ENCODE data around the gene HTR4.

HTR4 gene

DNA sequence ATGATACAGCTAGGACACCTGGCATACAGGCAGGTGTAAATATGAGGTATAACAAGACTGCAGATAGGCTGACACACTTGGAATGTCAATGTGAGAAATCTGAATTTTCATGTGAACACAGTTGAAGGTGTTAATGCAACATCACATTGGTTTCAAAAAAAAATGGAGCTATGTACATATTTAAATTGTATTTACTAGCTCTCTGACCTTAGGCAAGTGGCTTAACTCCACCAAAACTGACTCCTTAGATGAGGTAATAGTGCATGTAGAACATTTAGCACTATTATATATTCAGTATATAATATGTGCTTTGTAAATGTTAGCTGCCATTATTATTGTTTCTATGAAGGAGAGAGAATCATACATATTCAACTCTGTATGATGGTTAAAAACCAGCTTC lies 48.0 kb downstream of the HTR4 start:
- DNase-seq = no peak

GRCh38 chr5:148599187-148599586 lies 55.1 kb downstream of the HTR4 start:
- DNase-seq = no peak

- DNase-seq = no peak
These were observed 58.6 kb downstream of the HTR4 start for GRCh38 chr5:148595697-148596096.

- no peak for DNase-seq
These were observed 67.5 kb downstream of the HTR4 start for GRCh38 chr5:148586796-148587195.

DNA sequence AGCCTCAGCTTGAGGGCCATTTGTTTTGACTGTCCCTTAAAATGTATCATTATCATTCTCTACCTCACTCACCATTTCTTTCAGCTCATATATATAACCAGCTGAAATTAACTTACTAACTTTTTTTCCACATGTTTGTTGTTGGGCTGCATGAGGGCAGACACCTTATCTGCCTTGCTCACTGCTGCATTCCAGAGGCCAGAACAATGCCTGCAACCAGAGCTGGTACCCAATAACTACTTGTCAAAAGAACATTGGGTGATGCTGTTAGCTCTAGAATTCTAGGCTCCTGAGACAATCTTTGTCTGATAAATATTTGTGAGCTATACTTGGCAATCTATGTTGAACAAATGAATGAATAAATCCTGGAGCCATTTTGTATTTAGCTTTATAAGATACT lies 68.3 kb downstream of the HTR4 start:
- no peak for DNase-seq

DNA sequence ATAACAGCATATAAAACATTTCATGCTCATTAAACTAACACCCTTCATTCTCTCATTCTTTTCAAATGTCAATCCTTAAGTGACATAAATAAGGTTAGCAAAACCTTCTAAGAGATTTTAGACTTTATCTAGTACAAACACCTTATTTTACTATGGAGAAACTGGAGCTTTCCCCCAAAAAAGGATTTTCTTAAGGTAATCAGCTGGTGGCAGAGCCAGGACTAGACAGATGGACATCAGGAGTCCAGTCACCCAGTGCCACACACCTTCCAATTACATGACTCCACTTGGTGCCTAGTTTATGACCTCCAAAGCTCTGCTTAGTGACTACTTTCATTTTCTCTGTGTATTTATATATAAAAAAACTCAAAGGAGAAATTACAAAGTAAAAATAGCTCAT lies 70.2 kb downstream of the HTR4 start:
- no peak for DNase-seq

GRCh38 chr5:148583421-148583965 lies 70.8 kb downstream of the HTR4 start:
- no peak for DNase-seq

GRCh38 chr5:148574167-148574566 lies 80.2 kb downstream of the HTR4 start:
- DNase-seq = no peak

DNA sequence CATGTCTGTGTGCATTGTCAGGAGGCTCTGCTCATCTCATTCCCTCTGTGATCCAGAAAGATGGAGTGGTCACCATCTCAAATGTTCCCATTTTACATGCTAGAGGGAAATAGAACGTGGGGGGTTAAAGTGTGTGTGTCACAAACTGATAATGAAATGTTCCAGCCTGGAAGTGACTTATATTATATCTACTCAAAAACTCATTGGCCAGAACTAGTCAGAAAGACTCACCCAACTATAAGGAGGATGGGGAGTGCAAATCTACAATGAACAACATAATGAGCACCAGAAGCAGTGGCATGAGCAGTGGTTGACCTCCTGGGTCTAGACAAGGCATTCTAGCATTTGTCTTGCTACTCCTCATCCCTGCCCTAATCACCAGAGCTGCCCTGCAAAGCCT lies 81.0 kb downstream of the HTR4 start:
- no peak for DNase-seq

- DNase-seq = no peak
These were observed 84.4 kb downstream of the HTR4 start for GRCh38 chr5:148569948-148570347.

DNA sequence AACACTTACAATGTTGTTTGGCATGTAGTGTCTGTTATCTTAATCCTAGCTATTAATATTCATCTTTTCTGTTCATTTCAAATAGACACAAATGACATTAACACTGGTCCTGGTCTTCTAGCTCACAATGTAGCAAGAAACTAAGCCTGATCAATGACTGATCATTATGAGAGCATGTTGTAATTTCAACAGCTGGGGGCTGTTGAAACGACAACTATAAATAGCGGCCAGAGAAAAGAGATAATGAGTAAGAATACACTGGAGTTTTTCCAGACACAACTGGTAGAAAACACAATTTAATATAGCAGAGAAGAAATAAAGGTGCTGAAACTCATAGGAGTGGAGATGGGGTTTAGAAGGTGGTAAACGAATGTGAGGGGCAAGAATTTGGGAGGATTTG lies 89.2 kb downstream of the HTR4 start:
- no peak for DNase-seq

- DNase-seq = no peak
These were observed 91.3 kb downstream of the HTR4 start for GRCh38 chr5:148563021-148563420.

DNA sequence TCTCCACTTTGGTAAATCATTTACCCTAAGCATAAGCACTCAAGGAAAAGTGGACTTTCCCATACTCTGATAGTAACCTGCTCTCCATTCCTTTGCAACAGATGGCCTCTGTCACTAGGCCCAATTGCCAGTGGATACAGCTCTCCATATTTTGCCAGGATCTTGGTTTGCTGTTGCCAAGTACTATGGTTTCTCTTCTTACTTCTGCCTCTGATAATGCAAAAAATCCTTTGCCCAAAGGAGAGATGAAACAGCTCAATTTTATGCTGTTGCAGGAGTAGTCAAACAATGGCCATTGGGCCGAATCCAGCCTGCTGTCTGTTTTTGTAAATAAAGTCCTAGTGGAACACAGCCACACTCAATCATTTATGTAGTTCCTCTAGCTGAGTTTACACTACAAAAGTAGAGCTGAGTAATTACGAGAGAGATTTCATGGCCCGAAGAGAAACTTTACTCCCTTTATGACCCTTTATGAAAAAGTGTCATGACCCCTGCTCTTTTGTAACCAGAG lies 92.5 kb downstream of the HTR4 start:
- DNase-seq = no peak

DNA sequence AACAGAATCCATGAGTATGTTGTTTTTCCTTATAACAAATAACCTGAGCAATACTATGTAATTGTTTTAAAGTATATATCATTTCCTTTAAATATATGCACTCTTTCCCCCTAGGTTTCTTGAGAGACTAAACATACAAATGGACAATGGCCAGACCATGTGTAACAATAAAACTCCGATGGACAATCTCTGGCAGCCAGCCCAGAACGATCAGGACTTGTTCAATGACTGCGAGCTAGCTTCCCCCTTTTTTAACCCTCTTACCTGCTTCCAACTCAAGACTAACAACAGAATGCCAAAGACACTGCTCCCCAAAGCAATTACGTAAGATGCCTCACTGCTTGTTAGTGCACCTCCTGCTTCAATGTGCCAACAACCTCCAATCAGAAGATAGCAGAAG lies 94.9 kb downstream of the HTR4 start:
- no peak for DNase-seq

- DNase-seq = no peak
These were observed 95.4 kb downstream of the HTR4 start for GRCh38 chr5:148558892-148559291.

DNA sequence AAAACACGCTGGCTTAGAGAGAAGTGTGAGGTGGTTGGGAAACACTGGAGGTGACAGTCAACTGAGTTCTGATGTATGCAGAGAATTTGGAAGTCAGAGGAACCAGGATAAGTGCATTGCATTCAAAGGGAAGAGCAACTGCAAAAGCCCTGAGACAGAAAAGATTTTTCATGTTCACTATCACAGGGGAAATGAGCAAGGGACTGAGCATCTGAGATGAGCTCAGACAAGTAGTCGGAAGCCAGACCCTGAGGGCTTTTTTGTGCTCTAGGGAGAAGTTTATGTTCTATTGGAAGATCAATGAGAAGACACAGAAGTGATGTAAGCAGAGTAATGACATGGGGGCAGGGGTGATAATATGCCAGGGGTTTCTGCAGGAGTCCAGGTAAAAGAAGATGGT lies 97.5 kb downstream of the HTR4 start:
- DNase-seq = no peak

DNA sequence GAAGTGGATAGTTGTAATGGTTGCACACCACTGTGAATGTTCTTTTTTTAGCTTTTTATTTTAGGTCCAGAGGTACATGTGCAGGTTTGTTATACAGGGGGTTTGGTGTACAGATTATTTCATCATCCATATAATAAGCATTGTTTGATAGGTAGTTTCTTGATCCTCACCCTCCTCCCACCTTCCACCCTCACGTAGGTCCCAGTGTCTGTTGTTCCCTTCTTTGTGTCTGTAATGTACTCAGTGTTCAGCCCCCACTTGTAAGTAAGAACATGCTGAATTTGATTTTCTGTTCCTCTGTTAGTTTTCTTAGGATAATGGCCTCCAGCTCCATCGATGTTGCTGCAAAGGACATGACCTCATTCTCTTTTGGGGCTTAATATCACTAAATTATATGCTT lies 99.7 kb downstream of the HTR4 start:
- DNase-seq = no peak

DNA sequence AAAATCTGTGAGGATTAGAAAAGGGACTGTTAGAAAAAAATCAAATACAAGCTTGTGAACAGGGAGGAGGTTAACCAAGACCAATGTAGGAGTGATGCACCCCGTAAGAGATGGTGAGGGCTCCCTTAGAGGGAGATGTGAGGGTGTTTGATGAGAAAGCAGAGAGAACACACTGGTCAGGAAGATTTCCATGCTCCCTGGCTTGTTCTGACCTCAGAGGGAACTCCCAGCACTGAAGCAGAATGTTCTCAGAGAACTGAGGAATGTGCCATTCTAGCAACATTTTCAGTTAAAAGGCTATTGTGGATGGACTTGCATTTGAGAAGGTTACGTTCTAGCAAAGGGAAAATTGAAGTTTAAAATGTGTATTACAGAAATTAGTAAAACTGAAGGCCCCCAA lies 110.6 kb downstream of the HTR4 start:
- DNase-seq = no peak

GRCh38 chr5:148542812-148543211 lies 111.5 kb downstream of the HTR4 start:
- no peak for DNase-seq

DNA sequence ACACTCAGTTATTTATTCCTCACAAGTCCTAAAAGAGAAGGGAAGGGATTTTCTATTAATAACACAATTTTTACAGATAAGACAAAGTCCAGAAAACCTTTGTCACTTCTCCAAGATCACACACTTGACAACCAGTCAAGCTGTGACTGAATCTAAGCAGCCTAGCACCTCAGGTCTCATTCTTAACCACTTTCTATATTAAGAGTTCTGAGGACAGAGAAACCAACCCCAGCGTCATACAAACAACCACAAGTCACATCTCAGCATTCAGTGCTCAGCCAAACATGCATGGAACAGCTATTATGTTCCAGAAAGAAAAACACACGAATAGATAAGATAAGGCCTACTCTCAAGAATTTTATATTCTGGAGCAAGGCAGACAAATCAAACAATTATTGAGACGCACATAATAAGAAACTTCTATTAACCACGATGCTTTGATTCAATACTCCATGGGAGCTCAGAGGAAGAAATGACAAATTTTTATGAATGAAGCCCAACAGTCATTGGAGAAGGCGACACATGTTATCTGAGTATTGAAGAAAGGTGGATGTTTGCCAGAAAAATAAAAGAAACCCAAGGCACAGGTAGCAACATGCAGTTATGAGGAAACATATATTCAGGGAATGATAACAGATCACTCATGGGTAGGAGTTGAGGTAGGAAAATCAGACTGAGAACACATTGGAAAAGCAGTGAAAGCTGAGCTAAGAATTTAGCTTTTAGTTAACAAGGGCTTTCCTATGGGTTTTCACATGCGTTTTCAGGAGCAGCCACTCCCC lies 113.1 kb downstream of the HTR4 start:
- DNase-seq = no peak

DNA sequence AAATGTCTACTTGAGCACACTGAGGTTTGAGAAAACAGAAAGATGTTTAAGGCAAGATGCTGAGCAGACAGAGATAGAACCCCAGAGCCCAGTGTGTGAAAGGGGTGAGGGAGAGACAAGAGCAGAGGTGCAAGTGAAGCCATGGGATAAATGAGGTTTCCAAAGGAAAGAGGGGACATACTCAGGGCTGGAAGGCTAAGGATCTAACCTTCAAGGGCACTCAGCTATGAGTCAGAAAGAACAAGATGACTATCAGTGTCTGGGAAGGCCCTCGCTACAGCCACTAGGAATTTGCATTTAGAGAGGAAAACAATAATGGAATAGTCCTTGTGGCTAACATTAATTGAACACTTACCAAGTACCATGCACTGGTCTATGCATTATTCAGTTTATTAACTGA lies 113.7 kb downstream of the HTR4 start:
- no peak for DNase-seq

GRCh38 chr5:148539851-148540250 lies 114.5 kb downstream of the HTR4 start:
- DNase-seq = no peak

GRCh38 chr5:148535190-148535589 lies 119.1 kb downstream of the HTR4 start:
- no peak for DNase-seq

GRCh38 chr5:148532969-148533670 lies 121.2 kb downstream of the HTR4 start:
- no peak for DNase-seq
